Endothelial cell of umbilical vein (primary cell): ENCODE results near the gene CNTNAP2.

Source experiments
- EZH2 ChIP-seq: IDR thresholded peaks from 2 replicates; pipeline ENCODE4 v1.6.1; 2012; ENCODE audit warnings: borderline replicate concordance, low read depth, mild to moderate bottlenecking, moderate library complexity, low read length, inconsistent platforms; ENCODE audit not compliant: severe bottlenecking
- MYC ChIP-seq: IDR thresholded peaks from one replicate; pipeline ENCODE4 v1.6.1; 2011; ENCODE audit warnings: mild to moderate bottlenecking, low read depth, low read length
- POLR2A ChIP-seq: IDR thresholded peaks from 2 replicates; pipeline ENCODE4 v1.6.1; 2012; ENCODE audit warnings: low read depth, mild to moderate bottlenecking, control low read depth, low read length
- POLR2AphosphoS5 ChIP-seq: IDR thresholded peaks from 2 replicates; pipeline ENCODE4 v1.6.1; 2012; ENCODE audit warnings: low read depth, mild to moderate bottlenecking, control low read depth, low read length, moderate library complexity; ENCODE audit not compliant: insufficient read depth
- TF ChIP-seq, protein P1 (sequence below), 2 donors: IDR thresholded peaks; 1 replicate in 1 of 2; 2 replicates in 1 of 2; pipeline ENCODE4 v1.5.1; 2011; ENCODE audit warnings: low read length in 2 of 2, mild to moderate bottlenecking in 2 of 2, moderate library complexity in 2 of 2, control low read depth in 1 of 2, inconsistent platforms in 1 of 2, low read depth in 1 of 2; ENCODE audit not compliant: insufficient read depth in 1 of 2; ENCODE audit errors: extremely low read depth in 1 of 2
- TF ChIP-seq, protein P2 (sequence below): IDR thresholded peaks from 2 replicates; pipeline ENCODE4 v1.6.1; 2011; ENCODE audit not compliant: insufficient read depth, insufficient read length

DNA sequence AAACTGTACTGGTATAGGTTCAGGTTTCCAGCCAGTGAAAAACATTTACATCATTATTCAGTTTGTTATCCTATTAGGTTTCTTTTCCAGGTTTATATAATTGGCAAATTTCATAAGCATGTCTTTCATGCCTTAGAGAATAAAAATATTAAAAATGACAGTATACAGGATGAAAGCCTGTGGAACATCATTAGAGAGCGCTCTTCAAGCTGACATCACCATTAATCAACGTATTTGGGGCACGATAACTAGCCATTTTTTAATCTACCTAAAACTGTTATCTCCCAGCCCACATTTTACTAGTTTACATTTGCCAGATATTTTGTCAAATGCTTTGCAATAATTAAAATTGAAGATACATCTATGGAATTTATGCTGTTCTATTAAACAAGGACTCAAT is 714.1 kb downstream of the CNTNAP2 start:
- TF ChIP-seq, protein P1, sequence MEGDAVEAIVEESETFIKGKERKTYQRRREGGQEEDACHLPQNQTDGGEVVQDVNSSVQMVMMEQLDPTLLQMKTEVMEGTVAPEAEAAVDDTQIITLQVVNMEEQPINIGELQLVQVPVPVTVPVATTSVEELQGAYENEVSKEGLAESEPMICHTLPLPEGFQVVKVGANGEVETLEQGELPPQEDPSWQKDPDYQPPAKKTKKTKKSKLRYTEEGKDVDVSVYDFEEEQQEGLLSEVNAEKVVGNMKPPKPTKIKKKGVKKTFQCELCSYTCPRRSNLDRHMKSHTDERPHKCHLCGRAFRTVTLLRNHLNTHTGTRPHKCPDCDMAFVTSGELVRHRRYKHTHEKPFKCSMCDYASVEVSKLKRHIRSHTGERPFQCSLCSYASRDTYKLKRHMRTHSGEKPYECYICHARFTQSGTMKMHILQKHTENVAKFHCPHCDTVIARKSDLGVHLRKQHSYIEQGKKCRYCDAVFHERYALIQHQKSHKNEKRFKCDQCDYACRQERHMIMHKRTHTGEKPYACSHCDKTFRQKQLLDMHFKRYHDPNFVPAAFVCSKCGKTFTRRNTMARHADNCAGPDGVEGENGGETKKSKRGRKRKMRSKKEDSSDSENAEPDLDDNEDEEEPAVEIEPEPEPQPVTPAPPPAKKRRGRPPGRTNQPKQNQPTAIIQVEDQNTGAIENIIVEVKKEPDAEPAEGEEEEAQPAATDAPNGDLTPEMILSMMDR (IDR thresholded peaks at IDR 0.05; ENCODE audit: extremely low read depth in 1 of 2, insufficient read depth in 1 of 2, low read depth in 1 of 2, low read length in 2 of 2), result no peak
- no peak for TF ChIP-seq EZH2
- TF ChIP-seq POLR2A, result no peak
- TF ChIP-seq MYC, result no peak
- TF ChIP-seq POLR2AphosphoS5, result no peak
- TF ChIP-seq, protein P2, sequence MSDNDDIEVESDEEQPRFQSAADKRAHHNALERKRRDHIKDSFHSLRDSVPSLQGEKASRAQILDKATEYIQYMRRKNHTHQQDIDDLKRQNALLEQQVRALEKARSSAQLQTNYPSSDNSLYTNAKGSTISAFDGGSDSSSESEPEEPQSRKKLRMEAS, result no peak
